Kidney (tissue), 14 donors: ENCODE results near the gene PODN. TPM values are rescaled to one million over a fixed set of nuclear protein-coding genes. Genes with fewer than 3 reads are reported as not detected.

ENCODE experiments used
- DNase-seq, 5 donors: peaks; one replicate each; pipeline ENCODE4 v3.0.0-alpha.2; 2013 to 2020
- FAIRE-seq: peaks from 2 replicates; lab custom pipeline; 2012; peaks lifted over from hg19 to GRCh38; lab: Jason Lieb, UNC
- H3K27ac ChIP-seq, 2 donors: one replicate each; pipeline ENCODE4 v1.7.0; 2013; ENCODE audit warnings: low read depth in 2 of 2, low read length in 2 of 2, inconsistent platforms in 1 of 2
- H3K27me3 ChIP-seq: one replicate; pipeline ENCODE4 v1.7.1; 2013; ENCODE audit warnings: low read length, inconsistent platforms; ENCODE audit not compliant: control insufficient read depth, insufficient read depth
- H3K36me3 ChIP-seq, 3 donors: one replicate each; pipeline versions ENCODE4 v1.7.0 to v1.7.1; 2013; ENCODE audit warnings: low read length in 3 of 3, control low read depth in 1 of 3, inconsistent platforms in 1 of 3; ENCODE audit not compliant: insufficient read depth in 3 of 3, control insufficient read depth in 2 of 3
- H3K4me1 ChIP-seq, 3 donors: one replicate each; pipeline versions ENCODE4 v1.7.0 to v1.7.1; 2013; ENCODE audit warnings: low read length in 3 of 3, inconsistent platforms in 1 of 3, low read depth in 1 of 3; ENCODE audit not compliant: control insufficient read depth in 2 of 3, insufficient read depth in 2 of 3
- H3K4me3 ChIP-seq, 3 donors: one replicate each; pipeline versions ENCODE4 v1.7.0 to v1.8.1; 2013; ENCODE audit warnings: low read length in 3 of 3, control low read depth in 1 of 3, inconsistent platforms in 1 of 3
- H3K9ac ChIP-seq, 3 donors: one replicate each; pipeline versions ENCODE4 v1.7.0 to v1.7.1; 2013; ENCODE audit warnings: low read length in 3 of 3, control low read depth in 1 of 3, inconsistent platforms in 1 of 3
- H3K9me3 ChIP-seq, 3 donors: one replicate each; pipeline versions ENCODE4 v1.7.0 to v1.7.1; 2013; ENCODE audit warnings: low read length in 3 of 3, control low read depth in 1 of 3, inconsistent platforms in 1 of 3; ENCODE audit not compliant: control insufficient read depth in 2 of 3, insufficient read depth in 1 of 3
- intact Hi-C: fragments of 100-400 bp; cut with DNase I; formaldehyde crosslinking; loops from one replicate; pipeline ENCODE4 v1.11.1; 2022
- polyA plus RNA-seq: library from polyadenylated mRNA; stranded (reverse); fragments of 350-450 nt; fragmentation: Illumina TruSeq; extraction: RNeasy Lipid Tissue Mini Kit (QIAGEN cat#74804); gene quantifications from one replicate; pipeline ENCODE4 v1.2.3, GENCODE V29; 2014; ENCODE audit warnings: low read depth, low replicate concordance; ENCODE audit not compliant: insufficient read depth
- total RNA-seq: library from RNA; stranded (reverse); fragmentation: NEBNext Ultra II Directional; extraction: Animal tissue kit (Norgen Biotek cat#: 25700); gene quantifications from one replicate; pipeline ENCODE4 v1.2.1, GENCODE V29; 2021
- TF ChIP-seq, protein P1 (sequence below): IDR thresholded peaks from 3 replicates; pipeline ENCODE4 v1.5.1; 2012; ENCODE audit warnings: mild to moderate bottlenecking, moderate library complexity, borderline replicate concordance; ENCODE audit not compliant: insufficient read depth; ENCODE audit errors: extremely low read depth
- donor health status: control.
- donor health status: control.
- donor health status: control.
- donor health status: control.
- donor health status: control.
- donor health status: DM: yes; HTN: yes; CAD: no.
- donor health status: Normal renal cell carcinoma (clear cell type).

PODN gene
- total and polyA plus RNA-seq, 2 donors from 2014 or later = 1.4 to 8.1 TPM

DNA sequence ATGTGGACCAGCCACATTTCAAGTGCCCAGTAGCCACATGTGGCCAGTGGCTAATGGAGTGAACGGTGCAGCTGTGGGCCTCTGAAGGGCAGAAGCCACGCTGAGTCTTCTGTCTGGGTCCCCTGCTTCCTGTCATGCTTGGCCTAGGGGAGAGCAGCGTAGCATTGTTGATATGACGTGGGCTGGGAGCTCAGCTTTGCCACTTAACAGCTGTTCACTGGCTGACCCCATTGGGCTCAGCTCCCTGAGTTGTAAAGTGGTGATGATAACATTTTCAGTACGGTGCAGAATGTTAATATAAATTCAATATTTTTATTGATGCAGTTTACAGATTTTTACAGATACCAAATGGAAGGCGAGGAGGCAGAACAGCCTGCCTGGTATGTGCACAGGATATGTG lies 4.5 kb downstream of the PODN start:
- Histone ChIP-seq H3K27ac (no peak overlapping the region), H3K9ac (no peak overlapping the region), H3K36me3 (no peaks in the 10 kb centered on the region), H3K9me3 (no peaks in the 10 kb centered on the region), H3K4me3 (no peak overlapping the region), H3K4me1 (peaks cover 0 to 3% (median 0%) of the 10 kb centered on the region in 3 donors), H3K27me3 (no peaks in the 10 kb centered on the region)
- TF ChIP-seq, protein P1, sequence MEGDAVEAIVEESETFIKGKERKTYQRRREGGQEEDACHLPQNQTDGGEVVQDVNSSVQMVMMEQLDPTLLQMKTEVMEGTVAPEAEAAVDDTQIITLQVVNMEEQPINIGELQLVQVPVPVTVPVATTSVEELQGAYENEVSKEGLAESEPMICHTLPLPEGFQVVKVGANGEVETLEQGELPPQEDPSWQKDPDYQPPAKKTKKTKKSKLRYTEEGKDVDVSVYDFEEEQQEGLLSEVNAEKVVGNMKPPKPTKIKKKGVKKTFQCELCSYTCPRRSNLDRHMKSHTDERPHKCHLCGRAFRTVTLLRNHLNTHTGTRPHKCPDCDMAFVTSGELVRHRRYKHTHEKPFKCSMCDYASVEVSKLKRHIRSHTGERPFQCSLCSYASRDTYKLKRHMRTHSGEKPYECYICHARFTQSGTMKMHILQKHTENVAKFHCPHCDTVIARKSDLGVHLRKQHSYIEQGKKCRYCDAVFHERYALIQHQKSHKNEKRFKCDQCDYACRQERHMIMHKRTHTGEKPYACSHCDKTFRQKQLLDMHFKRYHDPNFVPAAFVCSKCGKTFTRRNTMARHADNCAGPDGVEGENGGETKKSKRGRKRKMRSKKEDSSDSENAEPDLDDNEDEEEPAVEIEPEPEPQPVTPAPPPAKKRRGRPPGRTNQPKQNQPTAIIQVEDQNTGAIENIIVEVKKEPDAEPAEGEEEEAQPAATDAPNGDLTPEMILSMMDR = no peak
- FAIRE-seq (no peak), DNase-seq (no peak)
- intact Hi-C loops = no loop called here

DNA sequence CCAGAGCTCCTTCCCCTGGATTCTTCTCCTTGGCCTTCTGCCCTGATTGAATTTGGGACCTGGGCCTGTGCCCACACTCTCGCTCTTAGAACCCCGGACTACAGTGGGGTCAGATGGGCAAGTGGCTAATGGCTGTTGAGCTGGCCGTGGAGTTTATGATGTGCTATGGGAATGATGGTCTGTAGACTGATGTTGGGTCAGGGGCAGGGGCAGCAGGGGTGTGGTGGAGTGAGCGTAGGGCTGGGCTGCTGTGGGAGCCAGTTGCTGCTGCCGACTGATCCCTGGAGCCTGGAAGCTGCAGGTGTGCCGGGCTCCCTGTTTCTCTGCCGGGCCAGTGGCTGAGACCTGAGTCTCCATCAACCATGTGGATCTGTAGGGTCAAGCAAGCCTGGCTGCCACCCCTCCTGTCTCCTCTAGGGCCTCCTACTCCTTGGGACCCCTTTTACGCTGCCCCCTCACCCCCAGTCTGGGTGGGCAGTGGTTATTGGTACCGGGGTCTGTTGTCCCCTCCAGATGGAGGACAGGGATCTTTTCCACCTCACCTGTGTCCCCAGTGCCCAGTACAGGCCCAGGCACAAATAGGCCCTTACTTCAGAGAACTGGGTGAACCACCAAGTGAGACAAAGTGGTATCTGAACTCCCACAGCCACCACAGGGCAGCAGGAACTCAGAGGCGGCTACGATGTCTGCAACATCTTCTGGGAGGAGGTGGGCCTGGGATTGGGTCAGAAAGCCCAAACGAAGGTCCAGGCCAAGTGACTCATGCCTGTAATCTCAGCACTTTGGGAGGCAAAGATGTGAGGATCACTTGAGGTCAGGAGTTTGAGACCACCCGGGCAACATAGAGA lies 5.1 kb downstream of the PODN start:
- TF ChIP-seq, protein P1 = no peak
- H3K4me1 ChIP-seq = peaks cover 0 to 3% (median 0%) of the 10 kb centered on the region in 3 donors
- H3K36me3 ChIP-seq = no peaks in the 10 kb centered on the region
- H3K9me3 ChIP-seq = no peaks in the 10 kb centered on the region
- no peak overlapping the region for H3K4me3 ChIP-seq
- no peaks in the 10 kb centered on the region for H3K27me3 ChIP-seq
- H3K9ac ChIP-seq = no peak overlapping the region
- peak in 1 of 5 donors; percentile 64 for DNase-seq
- intact Hi-C loops = no loop called here
- no peak for FAIRE-seq
- H3K27ac ChIP-seq = no peak overlapping the region

DNA sequence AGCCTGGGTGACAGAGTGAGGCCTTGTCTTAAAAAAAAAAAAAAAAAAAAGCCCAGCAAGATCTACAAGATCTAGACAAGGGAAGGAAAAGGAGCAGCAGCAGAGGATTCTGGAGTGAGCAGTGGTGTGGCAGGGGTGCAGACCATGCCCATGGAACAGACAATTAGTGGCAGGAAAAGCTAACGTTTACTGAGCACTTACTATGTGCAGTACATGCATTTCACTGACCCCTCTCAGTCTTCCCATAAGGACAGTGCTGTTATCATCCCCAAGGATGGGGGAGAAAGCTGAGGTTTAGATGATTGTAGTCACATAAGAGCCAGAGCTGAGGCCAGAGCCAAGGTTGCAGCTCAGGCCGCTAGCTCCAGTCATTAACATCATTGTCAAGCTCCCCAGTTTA lies 5.9 kb downstream of the PODN start:
- TF ChIP-seq, protein P1 = no peak
- no peak overlapping the region for H3K4me3 ChIP-seq
- H3K36me3 ChIP-seq = no peaks in the 10 kb centered on the region
- DNase-seq = no peak
- no peak overlapping the region for H3K9ac ChIP-seq
- no peaks in the 10 kb centered on the region for H3K27me3 ChIP-seq
- H3K4me1 ChIP-seq = no peaks in the 10 kb centered on the region
- intact Hi-C loops = no loop called here
- H3K27ac ChIP-seq = no peak overlapping the region
- no peaks in the 10 kb centered on the region for H3K9me3 ChIP-seq
- no peak for FAIRE-seq
